Ovary (tissue), 9 donors: ENCODE measurements around the gene TENM3. TPM values are rescaled to one million over a fixed set of nuclear protein-coding genes. Genes with fewer than 3 reads are reported as not detected.

Experiments used
- DNase-seq, 5 donors: peaks; one replicate each; pipeline ENCODE4 v3.0.0-alpha.2; 2019 to 2020
- H3K27ac ChIP-seq, 2 donors: fragments of 200-600 bp; one replicate each; pipeline versions ENCODE4 v1.5.1 to v1.8.0; 2019 to 2022
- H3K27me3 ChIP-seq: fragments of 200-600 bp; one replicate; pipeline ENCODE4 v1.8.0; 2022
- H3K36me3 ChIP-seq: fragments of 200-600 bp; sonication (generic); one replicate; pipeline ENCODE4 v1.5.1; 2019
- H3K4me1 ChIP-seq: one replicate; pipeline ENCODE4 v1.8.1; 2013; ENCODE audit warnings: mild to moderate bottlenecking, moderate library complexity; ENCODE audit not compliant: insufficient read depth
- H3K4me3 ChIP-seq: fragments of 200-600 bp; sonication (generic); one replicate; pipeline ENCODE4 v1.5.1; 2017
- H3K9me3 ChIP-seq, 2 donors: fragments of 200-600 bp in 1 of 2; sonication (generic) in 1 of 2; one replicate each; pipeline versions ENCODE4 v1.5.1 to v1.8.1; 2013 to 2019; ENCODE audit warnings: mild to moderate bottlenecking in 1 of 2, moderate library complexity in 1 of 2
- CTCF ChIP-seq, 3 donors: fragments of 450-650 bp in 2 of 3; fragments of 200-600 bp in 1 of 3; IDR thresholded peaks; one replicate each; pipeline versions ENCODE4 v1.5.1 to v1.8.0; 2016 to 2022; ENCODE audit warnings: antibody characterized with exemption in 3 of 3, mild to moderate bottlenecking in 1 of 3
- EP300 ChIP-seq: sonication (generic); formaldehyde crosslinking; IDR thresholded peaks from one replicate; pipeline ENCODE4 v1.6.1; 2017; ENCODE audit warnings: antibody characterized with exemption
- POLR2A ChIP-seq: fragments of 450-650 bp; IDR thresholded peaks from one replicate; pipeline ENCODE4 v1.6.1; 2017; ENCODE audit warnings: antibody characterized with exemption, mild to moderate bottlenecking, moderate library complexity
- WGBS, 3 donors: extraction: QIAGEN DNeasy Blood & Tissue Kit in 1 of 3; methylation state at CpG; one replicate each; pipeline versions ENCODE4 v1.1.5 to v1.1.7; 2013 to 2017; 5-methylcytosine and 5-hydroxymethylcytosine counted together
- intact Hi-C, 4 donors: fragments of 100-400 bp; cut with DNase I; formaldehyde crosslinking; loops; one replicate each; pipeline versions ENCODE4 v1.11.0 to v1.15.1; 2022 to 2023
- polyA plus RNA-seq, 2 donors: library from polyadenylated mRNA; stranded (reverse); fragments of 200-250 nt in 1 of 2; fragments of 350-450 nt in 1 of 2; fragmentation: Illumina TruSeq in 1 of 2; extraction: RNeasy Lipid Tissue Mini Kit (QIAGEN cat#74804) in 1 of 2; gene quantifications; one replicate each; pipeline ENCODE4 v1.2.3, GENCODE V29; 2013 to 2014
- total RNA-seq, 7 donors: library from RNA; depleted of rRNA in 2 of 7; stranded (reverse); fragments of >200 nt in 2 of 7; fragmentation: NEBNext Ultra II Directional in 3 of 7; extraction: Animal tissue kit (Norgen Biotek cat#: 25700) in 3 of 7; gene quantifications; one replicate each; pipeline versions ENCODE4 v1.1.0 to v1.2.4, GENCODE V29; 2016 to 2023
- donor health status: DM: no; HTN: no; CAD: no; lungs with moderate emphysema.
- donor health status: DM: no; HTN: no; CAD: no.
- donor health status: Bipolar disorder and iron deficiency.
- donor health status: DM: yes; HTN: yes; CAD: no.
- donor health status: DM: no; HTN: no; CAD: no.
- donor health status: DM: yes; HTN: yes; CAD: no.

The TENM3 gene
- total and polyA plus RNA-seq, 9 donors, result 0.82 to 16.1 (median 5.7) TPM

- H3K36me3 ChIP-seq, result no peaks in the 10 kb centered on the region
- H3K9me3 ChIP-seq, result no peaks in the 10 kb centered on the region
- H3K27ac ChIP-seq, result no peak overlapping the region
- 78 to 84% (median 82%) methylated on average over 2 of the region's 2 CpGs for WGBS, 3 donors
- H3K27me3 ChIP-seq, result no peaks in the 10 kb centered on the region
- no peak overlapping the region for H3K4me3 ChIP-seq
- intact Hi-C loops, result loop anchor here in 1 of 4 donors (10.0 kb wide), 1 partner anchor 311 kb away; no protein-coding TSS in a partner anchor
- TF ChIP-seq EP300 (no peak), POLR2A (no peak), CTCF (IDR thresholded peaks at IDR 0.05) (no peak)
- DNase-seq, result no peak
- H3K4me1 ChIP-seq, result no peaks in the 10 kb centered on the region
Observed at GRCh38 chr4:182494103-182494502, 250.9 kb downstream of the TENM3 start.

GRCh38 chr4:182495031-182495430, 251.8 kb downstream of the TENM3 start:
- intact Hi-C loops, result loop anchor here in 1 of 4 donors (10.0 kb wide), 1 partner anchor 310 kb away; no protein-coding TSS in a partner anchor
- no peak overlapping the region for H3K27ac ChIP-seq
- H3K27me3 ChIP-seq, result no peaks in the 10 kb centered on the region
- no peaks in the 10 kb centered on the region for H3K9me3 ChIP-seq
- DNase-seq, result no peak
- H3K4me1 ChIP-seq, result no peaks in the 10 kb centered on the region
- WGBS, 3 donors, result 74 to 88% (median 82%) methylated on average over 5 of the region's 5 CpGs
- no peaks in the 10 kb centered on the region for H3K36me3 ChIP-seq
- H3K4me3 ChIP-seq, result no peak overlapping the region
- no peak for TF ChIP-seq EP300

- intact Hi-C loops, result loop anchor here in 1 of 4 donors (10.0 kb wide), 1 partner anchor 309 kb away; no protein-coding TSS in a partner anchor
- 35 to 61% (median 54%) methylated on average over 6 of the region's 6 CpGs for WGBS, 3 donors
- Histone ChIP-seq H3K27me3 (no peaks in the 10 kb centered on the region), H3K27ac (no peak overlapping the region), H3K36me3 (no peaks in the 10 kb centered on the region), H3K4me3 (no peak overlapping the region), H3K4me1 (no peaks in the 10 kb centered on the region), H3K9me3 (no peaks in the 10 kb centered on the region)
- no peak for DNase-seq
- TF ChIP-seq EP300, result no peak
- no peak for TF ChIP-seq POLR2A
Observed at GRCh38 chr4:182495645-182496385, 252.6 kb downstream of the TENM3 start.

- no peak for DNase-seq
- no peaks in the 10 kb centered on the region for H3K27me3 ChIP-seq
- no peak overlapping the region for H3K27ac ChIP-seq
- intact Hi-C loops, result loop anchor here in 1 of 4 donors (10.0 kb wide), 1 partner anchor 308 kb away; no protein-coding TSS in a partner anchor
- no peaks in the 10 kb centered on the region for H3K36me3 ChIP-seq
- TF ChIP-seq CTCF (IDR thresholded peaks at IDR 0.05), result no peak
- no peak for TF ChIP-seq EP300
- no peak for TF ChIP-seq POLR2A
- 59 to 73% (median 68%) methylated on average over 4 of the region's 4 CpGs for WGBS, 3 donors
- H3K4me3 ChIP-seq, result no peak overlapping the region
- H3K9me3 ChIP-seq, result no peaks in the 10 kb centered on the region
- H3K4me1 ChIP-seq, result no peaks in the 10 kb centered on the region
Observed at GRCh38 chr4:182496408-182496807, 253.2 kb downstream of the TENM3 start.

GRCh38 chr4:182502064-182502463, 258.9 kb downstream of the TENM3 start:
- no peaks in the 10 kb centered on the region for H3K9me3 ChIP-seq
- no peak overlapping the region for H3K27ac ChIP-seq
- DNase-seq, result no peak
- H3K4me3 ChIP-seq, result no peak overlapping the region
- H3K4me1 ChIP-seq, result no peaks in the 10 kb centered on the region
- no peaks in the 10 kb centered on the region for H3K36me3 ChIP-seq
- no peaks in the 10 kb centered on the region for H3K27me3 ChIP-seq
- TF ChIP-seq POLR2A (no peak), CTCF (IDR thresholded peaks at IDR 0.05) (no peak), EP300 (no peak)
- 88 to 89% (median 88%) methylated on average over 5 of the region's 5 CpGs for whole genome bisulfite sequencing, 3 donors
- intact Hi-C loops, result no loop called here
